ENCODE results near the gene TRAPPC11.

The TRAPPC11 gene

DNA sequence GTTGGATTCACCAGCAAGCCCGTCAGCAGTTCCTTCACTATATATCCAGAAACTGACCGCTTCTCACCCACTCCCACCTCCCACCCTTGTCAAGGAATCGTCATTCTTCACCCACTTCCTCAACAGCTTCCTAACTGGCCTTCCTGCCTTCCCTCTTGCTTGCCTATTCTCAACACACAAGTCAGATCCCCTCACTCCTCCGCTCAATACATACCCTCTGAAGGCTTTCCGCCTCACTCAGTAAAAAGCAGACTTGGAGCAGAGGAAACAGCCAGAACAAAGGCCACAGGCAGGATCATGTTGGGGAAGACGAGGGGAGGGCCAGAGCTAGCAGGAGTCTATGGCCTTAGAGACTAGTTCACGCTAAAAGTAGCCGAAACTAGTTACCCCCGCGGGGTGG is 23.8 kb upstream of the TRAPPC11 start:
- Histone ChIP-seq H3K4me2 (ENCODE audit: low read length) (no peak overlapping the region), H3K27ac (ENCODE audit: low read length) (no peak overlapping the region), H4K20me1 (ENCODE audit: insufficient read depth, low read length) (no peaks in the 10 kb centered on the region), H3K79me2 (ENCODE audit: low read length) (no peaks in the 10 kb centered on the region), H3K27me3 (ENCODE audit: low read depth, low read length) (no peaks in the 10 kb centered on the region), H3K4me1 (ENCODE audit: low read length) (no peaks in the 10 kb centered on the region), H3K9me3 (ENCODE audit: insufficient read depth, low read length) (no peaks in the 10 kb centered on the region), H2AFZ (ENCODE audit: low read depth, low read length) (no peak overlapping the region), H3K36me3 (replicated peaks; ENCODE audit: low read depth, low read length) (no peaks in the 10 kb centered on the region), H3K4me3 (ENCODE audit: low read length) (no peak overlapping the region), H3K9ac (ENCODE audit: low read length) (no peak overlapping the region)
- TF ChIP-seq, protein P1, sequence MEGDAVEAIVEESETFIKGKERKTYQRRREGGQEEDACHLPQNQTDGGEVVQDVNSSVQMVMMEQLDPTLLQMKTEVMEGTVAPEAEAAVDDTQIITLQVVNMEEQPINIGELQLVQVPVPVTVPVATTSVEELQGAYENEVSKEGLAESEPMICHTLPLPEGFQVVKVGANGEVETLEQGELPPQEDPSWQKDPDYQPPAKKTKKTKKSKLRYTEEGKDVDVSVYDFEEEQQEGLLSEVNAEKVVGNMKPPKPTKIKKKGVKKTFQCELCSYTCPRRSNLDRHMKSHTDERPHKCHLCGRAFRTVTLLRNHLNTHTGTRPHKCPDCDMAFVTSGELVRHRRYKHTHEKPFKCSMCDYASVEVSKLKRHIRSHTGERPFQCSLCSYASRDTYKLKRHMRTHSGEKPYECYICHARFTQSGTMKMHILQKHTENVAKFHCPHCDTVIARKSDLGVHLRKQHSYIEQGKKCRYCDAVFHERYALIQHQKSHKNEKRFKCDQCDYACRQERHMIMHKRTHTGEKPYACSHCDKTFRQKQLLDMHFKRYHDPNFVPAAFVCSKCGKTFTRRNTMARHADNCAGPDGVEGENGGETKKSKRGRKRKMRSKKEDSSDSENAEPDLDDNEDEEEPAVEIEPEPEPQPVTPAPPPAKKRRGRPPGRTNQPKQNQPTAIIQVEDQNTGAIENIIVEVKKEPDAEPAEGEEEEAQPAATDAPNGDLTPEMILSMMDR (IDR thresholded peaks at IDR 0.05; ENCODE audit: low read depth, low read length) = no peak
- no peak for TF ChIP-seq EZH2phosphoT487 (IDR thresholded peaks at IDR 0.05; ENCODE audit: low read depth)

GRCh38 chr4:183635741-183636140 is 23.4 kb upstream of the TRAPPC11 start:
- Histone ChIP-seq H3K27me3 (ENCODE audit: low read depth, low read length) (no peaks in the 10 kb centered on the region), H2AFZ (ENCODE audit: low read depth, low read length) (no peak overlapping the region), H3K27ac (ENCODE audit: low read length) (no peak overlapping the region), H3K9ac (ENCODE audit: low read length) (no peak overlapping the region), H3K4me2 (ENCODE audit: low read length) (no peak overlapping the region), H3K79me2 (ENCODE audit: low read length) (no peaks in the 10 kb centered on the region), H3K4me3 (ENCODE audit: low read length) (no peak overlapping the region), H3K4me1 (ENCODE audit: low read length) (no peaks in the 10 kb centered on the region), H3K9me3 (ENCODE audit: insufficient read depth, low read length) (no peaks in the 10 kb centered on the region), H4K20me1 (ENCODE audit: insufficient read depth, low read length) (no peaks in the 10 kb centered on the region), H3K36me3 (replicated peaks; ENCODE audit: low read depth, low read length) (no peaks in the 10 kb centered on the region)
- TF ChIP-seq EZH2phosphoT487 (IDR thresholded peaks at IDR 0.05; ENCODE audit: low read depth) = no peak
- TF ChIP-seq, protein P1 (IDR thresholded peaks at IDR 0.05; ENCODE audit: low read depth, low read length) = no peak

GRCh38 chr4:183636503-183636902 is 22.6 kb upstream of the TRAPPC11 start:
- Histone ChIP-seq H3K4me1 (ENCODE audit: low read length) (no peaks in the 10 kb centered on the region), H2AFZ (ENCODE audit: low read depth, low read length) (no peak overlapping the region), H3K9ac (ENCODE audit: low read length) (no peak overlapping the region), H4K20me1 (ENCODE audit: insufficient read depth, low read length) (no peaks in the 10 kb centered on the region), H3K79me2 (ENCODE audit: low read length) (no peaks in the 10 kb centered on the region), H3K4me2 (ENCODE audit: low read length) (no peak overlapping the region), H3K9me3 (ENCODE audit: insufficient read depth, low read length) (no peaks in the 10 kb centered on the region), H3K36me3 (replicated peaks; ENCODE audit: low read depth, low read length) (no peaks in the 10 kb centered on the region), H3K27ac (ENCODE audit: low read length) (no peak overlapping the region), H3K4me3 (ENCODE audit: low read length) (no peak overlapping the region), H3K27me3 (ENCODE audit: low read depth, low read length) (no peaks in the 10 kb centered on the region)
- TF ChIP-seq EZH2phosphoT487 (IDR thresholded peaks at IDR 0.05; ENCODE audit: low read depth) = no peak
- TF ChIP-seq, protein P1 (IDR thresholded peaks at IDR 0.05; ENCODE audit: low read depth, low read length) = no peak

DNA sequence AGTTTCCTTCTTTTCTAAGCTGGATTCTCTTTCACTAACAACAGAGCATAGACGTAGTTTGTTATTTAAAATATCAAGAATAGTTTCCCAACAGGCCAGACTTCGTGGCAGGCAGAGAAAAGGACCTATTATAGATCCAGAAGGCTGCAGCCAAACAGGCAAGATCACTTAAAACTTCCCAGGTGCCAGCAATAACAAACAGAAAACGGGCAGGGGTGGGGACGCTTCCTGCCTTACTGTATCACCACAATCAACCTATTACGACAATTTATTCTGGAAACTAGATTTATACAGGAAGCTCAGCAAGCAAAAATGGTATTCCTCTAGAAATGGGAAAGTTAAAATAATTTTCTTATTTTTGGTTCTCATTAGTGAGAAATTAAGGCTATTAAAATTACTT is 22.2 kb upstream of the TRAPPC11 start:
- TF ChIP-seq EZH2phosphoT487 (IDR thresholded peaks at IDR 0.05; ENCODE audit: low read depth) = no peak
- TF ChIP-seq, protein P1 (IDR thresholded peaks at IDR 0.05; ENCODE audit: low read depth, low read length) = no peak
- H3K4me3 ChIP-seq (ENCODE audit: low read length) = no peak overlapping the region
- no peak overlapping the region for H3K27ac ChIP-seq (ENCODE audit: low read length)
- H3K27me3 ChIP-seq (ENCODE audit: low read depth, low read length) = no peaks in the 10 kb centered on the region
- H3K36me3 ChIP-seq (replicated peaks; ENCODE audit: low read depth, low read length) = no peaks in the 10 kb centered on the region
- no peaks in the 10 kb centered on the region for H3K4me1 ChIP-seq (ENCODE audit: low read length)
- H3K9me3 ChIP-seq (ENCODE audit: insufficient read depth, low read length) = no peaks in the 10 kb centered on the region
- no peak overlapping the region for H3K9ac ChIP-seq (ENCODE audit: low read length)
- no peaks in the 10 kb centered on the region for H3K79me2 ChIP-seq (ENCODE audit: low read length)
- no peak overlapping the region for H3K4me2 ChIP-seq (ENCODE audit: low read length)
- H4K20me1 ChIP-seq (ENCODE audit: insufficient read depth, low read length) = no peaks in the 10 kb centered on the region
- H2AFZ ChIP-seq (ENCODE audit: low read depth, low read length) = no peak overlapping the region

All from OCI-LY3 (cell line).